ENCODE measurements around the gene LARGE1. TPM values are rescaled to one million over a fixed set of nuclear protein-coding genes. Genes with fewer than 3 reads are reported as not detected.
"Not testable (repeated sequence)": the region's sequence is repeated elsewhere in the genome, so short reads cannot be mapped to it uniquely, and the experiment has no call there.

LARGE1 gene
- total RNA-seq, 1 donor from 2014 or later, result 2.8 TPM

DNA sequence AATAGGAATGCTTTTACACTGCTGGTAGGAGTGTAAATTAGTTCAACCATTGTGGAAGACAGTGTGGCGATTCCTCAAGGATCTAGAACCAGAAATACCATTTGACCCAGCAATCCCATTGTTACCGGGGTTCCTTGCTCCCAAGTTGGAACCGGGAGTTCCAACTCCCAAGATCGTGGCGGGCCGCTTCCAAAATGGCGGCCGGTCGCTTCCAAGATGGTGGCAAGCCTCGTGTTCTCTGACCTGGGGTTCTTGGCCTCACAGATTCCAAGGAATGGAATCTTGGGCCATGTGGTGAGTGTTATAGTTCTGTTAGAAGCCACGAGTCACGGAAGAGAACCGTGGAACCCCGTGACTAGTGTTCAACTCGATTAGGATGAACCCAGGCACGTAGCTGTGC, 62.5 kb downstream of the LARGE1 start:
- DNase-seq (ENCODE audit: low read depth, low spot score), result not testable (repeated sequence)

DNA sequence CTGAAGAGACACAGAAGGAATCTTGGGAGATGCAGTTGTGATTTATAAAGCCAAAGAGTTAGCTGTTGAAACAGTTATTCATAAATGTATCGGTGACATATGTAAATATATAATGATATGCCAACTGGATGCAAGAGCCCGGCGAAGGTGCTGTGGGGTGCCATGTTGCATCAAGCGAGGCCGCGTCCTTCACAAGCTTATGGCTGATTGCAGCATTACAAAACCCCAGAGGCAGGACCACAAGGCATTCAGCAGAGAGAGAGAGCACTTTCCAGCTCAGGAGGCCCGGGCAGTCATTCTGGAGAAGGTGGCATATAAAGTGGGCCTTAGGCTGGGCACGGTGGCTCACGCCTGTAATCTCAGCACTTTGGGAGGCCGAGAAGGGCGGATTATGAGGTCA, 65.6 kb downstream of the LARGE1 start:
- DNase-seq (ENCODE audit: low read depth, low spot score), result no peak

DNA sequence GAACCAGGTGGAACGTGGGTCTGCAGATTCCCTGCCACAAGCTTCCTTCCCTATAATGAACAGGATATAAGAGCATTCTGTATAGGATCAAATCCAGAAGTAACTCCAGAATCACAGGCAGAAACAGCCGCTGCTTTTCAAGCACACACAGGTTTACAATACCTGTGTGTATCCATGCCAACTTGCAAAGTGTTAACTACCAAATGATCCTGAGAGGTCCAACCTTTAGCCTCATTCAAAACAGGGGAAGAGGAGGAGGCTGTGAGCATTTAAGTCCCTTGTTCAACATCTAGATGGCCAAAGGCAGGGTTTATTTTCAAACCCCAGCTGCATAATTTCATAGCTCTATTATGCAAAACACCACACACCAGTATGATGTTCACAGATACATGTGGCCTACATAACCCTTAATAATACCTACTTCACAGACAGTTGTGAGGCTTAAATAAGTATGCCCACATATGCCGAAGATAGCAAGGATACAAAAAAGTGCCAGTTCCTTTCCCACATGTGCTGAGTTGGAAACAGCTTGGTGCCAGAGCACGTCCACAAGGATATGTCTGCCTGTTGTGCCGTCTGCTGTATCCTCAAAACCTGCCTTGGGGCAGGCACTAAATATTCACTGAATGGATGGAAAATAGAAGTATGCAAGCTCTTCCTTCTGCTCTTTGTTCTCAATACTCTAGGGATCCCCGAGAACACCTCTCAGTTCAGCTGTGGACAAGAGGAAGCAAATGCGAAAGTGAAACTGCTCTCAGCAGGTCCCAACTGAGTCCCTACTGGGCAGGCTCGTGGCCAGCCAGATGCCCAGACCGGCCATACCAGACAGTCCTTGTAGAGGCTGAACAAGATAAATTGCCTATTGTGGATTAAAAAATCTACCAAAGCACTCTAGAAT, 66.8 kb downstream of the LARGE1 start:
- DNase-seq (ENCODE audit: low read depth, low spot score), result peak; percentile 11

DNA sequence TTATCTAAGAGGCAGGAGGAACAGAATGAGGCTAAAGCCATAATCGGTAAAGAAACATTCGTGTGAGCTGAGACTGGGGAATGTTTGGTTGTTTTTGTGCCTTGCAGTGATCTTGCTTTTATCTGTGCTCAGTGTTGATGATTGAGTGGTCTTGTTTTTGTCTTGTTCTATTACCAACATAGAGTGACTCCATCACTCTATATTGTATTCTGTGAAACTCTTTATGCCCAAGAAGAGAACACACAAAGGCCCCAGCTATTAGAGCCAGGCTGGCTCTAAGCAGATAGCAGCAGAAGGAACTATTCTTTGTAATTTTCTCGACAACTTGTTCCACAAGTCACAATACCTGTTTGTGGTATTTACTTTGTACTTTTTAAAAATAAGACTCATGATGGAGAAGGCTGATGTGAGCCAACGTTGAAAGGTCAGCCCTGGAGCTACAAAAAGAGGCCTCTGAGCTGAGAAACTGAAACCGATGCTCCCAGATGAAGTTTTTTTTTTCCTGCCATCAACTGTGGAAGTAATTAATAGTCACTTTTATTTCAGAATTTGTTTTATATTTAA, 68.4 kb downstream of the LARGE1 start:
- no peak for DNase-seq (ENCODE audit: low read depth, low spot score)

DNA sequence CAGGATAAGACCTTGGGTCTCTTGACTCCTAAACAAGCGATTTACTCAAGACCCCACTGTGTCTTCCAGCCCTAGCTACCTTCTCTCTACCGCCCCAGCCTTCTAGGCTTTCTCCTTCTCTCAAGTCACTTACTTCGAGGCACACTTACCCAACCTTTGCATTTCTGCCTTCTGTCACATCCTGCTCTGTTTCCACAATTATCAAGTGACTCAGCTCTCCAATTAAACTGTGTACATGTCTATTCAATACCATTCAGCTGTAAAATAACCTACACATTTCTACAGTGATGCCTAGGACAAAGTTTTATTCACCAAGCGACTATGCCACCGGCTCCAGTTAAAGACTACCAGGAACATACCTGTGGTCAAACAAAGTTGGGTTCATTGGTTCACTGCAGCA, 69.0 kb downstream of the LARGE1 start:
- no peak for DNase-seq (ENCODE audit: low read depth, low spot score)

DNA sequence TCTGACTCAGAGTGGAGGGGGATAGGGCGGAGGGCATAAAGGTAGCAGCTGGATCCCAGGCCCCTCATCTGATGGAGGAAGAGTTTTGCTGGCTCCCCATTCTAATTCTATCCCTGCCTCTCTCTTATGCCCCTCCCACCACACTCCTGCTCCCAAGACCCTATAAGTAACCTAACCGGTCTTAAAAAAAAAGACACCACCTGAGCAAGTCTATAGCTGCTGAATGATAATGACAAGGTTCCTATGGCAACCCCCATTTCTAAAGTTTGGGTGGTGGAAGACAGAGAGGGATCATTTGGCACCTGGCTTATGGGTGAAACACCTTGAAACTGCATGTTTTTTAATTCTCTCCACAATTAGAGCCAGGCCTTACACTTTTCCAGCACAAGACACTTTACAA, 69.6 kb downstream of the LARGE1 start:
- DNase-seq (ENCODE audit: low read depth, low spot score), result no peak

DNA sequence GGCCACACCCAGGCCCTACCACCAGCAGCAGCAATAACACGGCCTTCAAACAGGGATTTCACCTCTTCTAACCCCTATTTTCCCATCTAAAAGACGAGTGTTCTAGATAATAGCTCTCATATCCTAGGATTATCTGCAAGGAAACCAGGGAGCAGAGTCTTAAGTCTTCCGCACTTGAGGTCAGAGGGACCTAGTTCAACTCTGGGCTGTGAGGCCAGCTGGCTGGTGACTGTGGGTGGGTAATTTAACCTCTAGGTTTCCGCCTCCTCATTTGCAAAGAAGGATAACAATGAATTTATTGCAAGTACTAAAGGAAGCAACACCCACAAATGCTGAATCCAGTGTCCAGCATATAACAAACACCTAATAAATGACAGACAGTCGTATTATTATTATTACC, 70.1 kb downstream of the LARGE1 start:
- no peak for DNase-seq (ENCODE audit: low read depth, low spot score)

DNA sequence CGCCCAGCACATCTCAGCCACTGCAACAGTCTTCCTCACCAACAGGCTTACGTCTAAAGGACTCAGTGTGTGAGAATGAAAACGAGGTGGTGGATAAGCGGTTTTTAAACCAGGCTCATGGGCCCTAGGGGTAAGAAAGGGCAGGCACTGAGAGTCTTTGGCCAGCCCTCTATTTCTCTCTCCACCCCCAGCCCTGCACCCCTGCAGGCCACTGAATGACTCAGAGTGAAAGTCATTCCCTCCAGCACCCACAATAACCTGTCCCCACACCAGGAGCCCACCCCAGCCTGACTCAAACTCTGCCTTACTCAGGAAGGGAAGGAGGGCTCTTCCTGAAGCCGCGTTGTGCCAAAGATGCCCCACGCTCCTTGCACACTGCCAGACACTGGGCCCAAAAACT, 72.0 kb downstream of the LARGE1 start:
- DNase-seq (ENCODE audit: low read depth, low spot score), result no peak

DNA sequence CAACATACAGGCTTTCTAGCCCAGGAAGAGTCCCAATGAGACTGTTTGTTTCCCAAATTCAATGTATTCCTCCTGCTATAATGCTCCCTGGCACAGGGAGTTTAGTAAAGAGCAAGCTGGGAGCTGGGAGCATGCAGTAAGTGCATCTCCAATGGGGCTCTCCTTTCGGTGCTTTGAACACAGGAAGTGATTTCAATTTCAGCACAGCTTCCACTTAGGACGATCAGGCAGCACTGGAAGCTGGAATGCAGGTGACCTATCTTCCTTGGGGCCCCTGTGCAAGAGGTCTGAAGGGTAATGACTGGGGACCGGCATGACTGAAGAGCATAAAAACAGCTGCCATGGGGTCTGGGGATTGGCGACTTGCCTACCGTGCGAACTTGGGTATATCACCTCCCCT, 76.0 kb downstream of the LARGE1 start:
- no peak for DNase-seq (ENCODE audit: low read depth, low spot score)

DNA sequence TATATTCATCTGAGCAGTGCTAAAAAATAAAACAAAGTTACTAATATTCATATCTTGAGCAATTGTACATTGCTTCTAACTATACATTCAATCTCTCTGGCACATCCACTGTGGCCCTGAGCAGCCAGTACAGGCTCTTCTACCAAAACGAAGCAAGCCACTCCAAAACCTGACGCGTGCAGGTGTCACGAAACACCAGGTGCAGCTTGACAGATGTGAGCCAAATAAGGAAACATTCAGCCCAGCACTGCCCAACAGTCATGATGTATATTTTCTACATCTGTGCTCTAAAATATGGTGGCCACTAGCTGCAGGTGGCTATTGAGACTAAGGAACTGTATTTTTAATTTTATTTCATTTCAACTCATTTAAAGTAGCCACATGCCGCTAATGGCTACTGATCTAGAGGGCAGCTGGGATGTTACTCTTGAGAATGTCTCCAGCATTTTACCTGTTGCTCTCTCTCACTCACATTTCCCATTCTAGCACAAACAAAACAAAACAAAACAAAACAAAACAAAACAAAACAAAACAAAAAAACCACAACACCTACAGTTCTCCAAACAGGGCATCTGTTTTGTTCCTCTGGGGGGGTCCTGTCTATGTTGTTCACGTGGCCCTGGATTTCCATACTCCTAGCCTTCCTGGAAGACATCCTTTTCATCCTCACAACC, 77.7 kb downstream of the LARGE1 start:
- no peak for DNase-seq (ENCODE audit: low read depth, low spot score)

DNA sequence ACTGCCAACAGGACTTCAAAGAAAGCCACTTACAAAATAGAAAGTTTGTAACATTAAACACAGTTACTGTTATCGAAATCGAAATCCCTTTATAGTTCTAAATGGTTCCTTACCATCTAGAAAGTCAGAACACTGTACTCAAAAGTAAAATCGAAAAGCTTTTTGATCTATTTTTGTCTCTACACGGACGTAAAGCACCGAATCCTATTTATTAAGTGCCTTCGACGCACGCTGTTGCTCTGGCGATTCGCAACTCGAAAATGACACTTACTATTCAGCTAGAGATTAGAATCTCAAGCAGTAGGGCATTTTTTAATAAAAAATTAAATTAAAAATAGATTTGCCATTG, 78.3 kb downstream of the LARGE1 start:
- DNase-seq (ENCODE audit: low read depth, low spot score), result no peak

DNA sequence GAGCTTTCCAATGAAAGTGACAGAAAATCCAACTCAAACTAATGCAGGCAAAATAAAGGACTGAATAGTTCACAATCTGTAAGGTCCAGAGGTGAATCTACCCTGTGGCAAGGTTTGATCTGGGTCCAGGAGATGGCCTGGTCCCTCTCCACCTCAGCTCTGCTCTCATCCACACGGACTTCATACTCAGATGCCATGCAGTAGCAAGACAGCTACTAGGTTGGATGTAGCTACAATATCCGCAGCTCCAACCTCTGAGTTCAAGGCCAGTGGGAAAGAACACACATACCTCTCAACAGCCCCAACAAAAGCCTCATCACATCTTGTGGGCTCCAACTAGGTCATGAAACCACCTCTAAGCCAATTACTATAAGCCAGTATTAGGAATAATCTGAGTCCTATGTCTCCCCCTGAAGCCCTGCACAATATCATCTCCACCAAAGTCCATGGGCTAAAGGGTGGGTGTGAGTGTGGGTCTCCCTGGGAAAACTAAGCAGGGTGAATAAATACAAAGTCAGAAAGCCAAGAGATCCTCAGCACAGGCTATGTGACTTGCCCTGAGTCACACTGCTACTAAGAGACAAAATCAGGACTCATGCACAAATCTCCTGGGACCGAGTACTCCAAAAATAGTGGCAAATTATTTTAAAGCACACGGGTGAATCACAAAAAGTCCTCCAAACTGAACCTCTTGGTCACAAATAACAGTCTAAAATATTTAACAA, 78.8 kb downstream of the LARGE1 start:
- DNase-seq (ENCODE audit: low read depth, low spot score), result no peak

DNA sequence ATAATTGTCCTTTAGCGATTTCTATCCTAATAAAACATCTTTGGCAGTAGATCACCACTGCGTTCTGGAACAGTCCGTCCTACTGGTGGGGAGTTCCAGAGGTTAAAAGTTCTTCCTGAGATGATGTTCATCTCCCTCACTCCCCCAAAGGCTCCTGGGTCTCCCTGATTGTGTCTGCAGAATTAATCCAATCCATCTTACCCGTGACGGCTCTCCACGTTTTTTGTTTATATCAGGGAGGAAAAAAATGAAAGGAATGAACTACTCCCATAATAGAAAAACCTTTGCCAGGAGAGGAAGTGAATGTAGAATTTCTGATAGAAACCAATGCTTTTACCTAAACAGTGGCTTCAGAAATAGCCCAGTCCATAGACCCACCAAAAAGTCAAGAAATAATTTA, 81.6 kb downstream of the LARGE1 start:
- DNase-seq (ENCODE audit: low read depth, low spot score), result no peak

DNA sequence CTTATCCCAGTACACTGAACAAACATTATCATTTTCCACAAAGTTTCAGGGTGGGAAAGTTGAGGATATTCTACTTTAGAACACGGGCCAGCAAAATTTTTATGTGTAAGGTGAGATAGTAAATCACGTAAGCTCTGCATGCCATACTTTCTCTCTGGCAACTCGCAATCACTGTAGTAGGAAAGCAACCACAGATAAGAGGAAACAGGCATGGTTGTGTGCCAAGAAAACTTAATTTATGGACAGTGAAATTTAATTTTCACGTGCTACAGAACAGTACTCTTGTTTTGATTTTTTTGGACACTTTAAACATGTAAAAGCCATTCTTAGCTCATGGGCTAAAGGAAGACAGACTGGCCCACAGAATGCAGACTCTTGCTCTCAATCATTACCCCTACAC, 82.5 kb downstream of the LARGE1 start:
- no peak for DNase-seq (ENCODE audit: low read depth, low spot score)

DNA sequence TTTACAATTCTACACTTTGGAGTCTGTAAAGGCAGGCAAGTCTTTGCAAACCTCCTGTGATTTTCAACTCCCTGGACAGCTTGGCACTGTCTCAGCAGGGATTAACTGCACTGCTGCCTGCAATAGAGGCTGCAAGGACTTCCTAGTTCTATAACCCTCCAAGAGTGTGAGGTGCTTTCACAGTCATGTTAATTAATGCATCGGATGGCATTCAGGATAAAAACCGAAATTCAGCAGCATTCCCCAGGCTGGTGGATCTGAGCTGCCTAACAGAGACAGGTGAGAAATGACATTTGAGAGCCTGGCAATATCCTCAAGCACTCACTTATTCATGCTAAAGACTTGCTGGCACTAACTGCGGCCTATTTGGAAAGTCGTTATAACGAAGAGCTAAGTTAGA, 85.0 kb downstream of the LARGE1 start:
- DNase-seq (ENCODE audit: low read depth, low spot score), result no peak

DNA sequence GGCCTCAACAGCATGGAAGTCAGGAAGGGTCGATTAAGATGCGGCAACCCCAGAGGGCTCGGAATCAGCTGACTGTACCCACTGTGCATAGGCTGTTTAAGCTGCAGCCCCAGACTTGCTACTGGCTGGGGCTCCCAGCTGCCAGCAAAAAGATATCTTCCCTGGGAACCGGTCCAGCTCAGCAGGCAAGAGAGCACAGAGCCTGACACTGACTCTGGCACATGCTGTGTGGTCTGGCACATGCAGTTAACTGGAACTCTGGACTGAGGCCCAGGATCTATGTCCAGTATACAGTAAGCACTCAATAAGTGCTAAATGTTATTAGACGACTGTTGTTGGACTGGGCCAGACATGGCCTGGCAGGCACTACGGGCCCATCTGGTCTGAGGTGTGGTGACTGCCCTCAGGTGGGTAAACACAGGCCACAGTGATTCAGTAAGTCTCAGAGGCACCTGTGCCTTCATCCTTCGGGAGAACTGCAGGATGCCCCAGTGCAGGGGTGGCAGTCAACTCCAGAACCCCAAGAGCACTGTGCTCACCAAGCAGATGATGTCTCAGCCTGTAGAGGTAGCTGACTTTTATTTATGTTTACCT, 87.6 kb downstream of the LARGE1 start:
- no peak for DNase-seq (ENCODE audit: low read depth, low spot score)

DNA sequence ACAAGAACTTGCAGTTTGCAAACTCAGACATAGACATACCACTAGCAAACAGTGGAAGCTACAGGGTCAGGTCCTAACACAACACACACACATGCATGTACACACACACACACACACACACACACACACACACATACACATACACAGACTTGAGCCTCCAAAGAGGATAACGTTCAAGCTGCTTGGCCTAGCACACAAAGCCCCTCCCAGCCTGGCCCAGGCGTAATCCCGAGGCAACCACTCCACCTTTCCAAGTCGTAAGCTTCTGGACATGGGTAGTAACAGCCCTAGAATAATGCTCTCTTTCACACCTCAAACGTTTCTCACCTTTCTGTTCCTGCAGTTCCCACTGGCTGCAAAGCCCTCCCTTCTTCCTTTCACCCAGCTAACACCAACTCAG, 88.6 kb downstream of the LARGE1 start:
- DNase-seq (ENCODE audit: low read depth, low spot score), result no peak

DNA sequence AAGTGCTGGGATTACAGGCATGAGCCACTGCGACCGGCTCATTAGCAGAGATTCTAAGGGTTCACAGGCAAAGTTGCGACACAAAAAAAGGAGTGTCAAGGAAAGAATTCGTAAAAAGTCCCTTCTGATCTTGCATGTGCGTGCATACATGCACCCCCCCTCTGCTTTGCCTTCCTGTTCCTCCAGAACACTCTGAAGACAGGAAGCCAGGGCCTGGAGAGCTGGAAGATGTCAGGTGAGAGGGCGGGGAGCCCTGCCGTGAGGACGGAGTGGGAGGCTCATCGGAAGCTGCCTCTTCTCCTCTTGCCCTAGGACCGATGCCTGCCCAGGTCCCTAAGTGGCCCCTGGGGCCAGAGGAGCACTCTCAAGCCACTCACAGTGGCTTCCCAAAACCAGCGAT, 89.1 kb downstream of the LARGE1 start:
- no peak for DNase-seq (ENCODE audit: low read depth, low spot score)

DNA sequence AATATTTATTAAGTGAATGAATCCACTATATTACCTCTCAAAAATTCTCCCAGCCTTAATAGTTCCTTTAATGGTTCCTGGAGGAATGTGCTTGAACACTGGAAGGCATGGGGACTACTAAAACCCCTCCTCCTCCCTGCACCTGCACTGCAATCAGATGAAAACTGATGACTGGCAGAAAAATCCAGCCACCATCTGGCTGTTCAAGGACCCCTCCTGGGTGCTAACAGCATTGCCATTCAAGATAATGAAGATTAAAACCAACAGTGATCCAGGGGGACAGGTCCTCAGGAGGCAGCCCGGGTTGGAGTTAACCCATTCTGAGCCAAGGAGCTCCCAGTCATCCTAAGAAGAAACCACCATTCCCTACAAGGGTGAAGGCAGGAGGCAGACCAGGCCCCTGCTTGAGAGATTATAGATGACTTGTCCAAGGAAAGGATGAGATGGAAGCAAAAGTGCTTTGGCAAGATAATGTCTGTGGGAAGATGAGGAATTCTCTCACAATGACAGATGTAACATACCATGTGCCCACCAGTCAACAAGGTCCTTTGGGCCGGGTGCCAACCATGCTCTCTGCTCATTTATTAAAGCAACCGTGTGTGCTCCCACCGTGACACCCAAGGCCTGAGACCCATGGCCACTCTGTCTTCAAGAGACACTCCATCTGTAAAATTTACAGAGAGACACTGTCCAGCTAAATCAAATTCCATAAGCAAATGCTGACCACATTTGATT, 90.6 kb downstream of the LARGE1 start:
- no peak for DNase-seq (ENCODE audit: low read depth, low spot score)

DNA sequence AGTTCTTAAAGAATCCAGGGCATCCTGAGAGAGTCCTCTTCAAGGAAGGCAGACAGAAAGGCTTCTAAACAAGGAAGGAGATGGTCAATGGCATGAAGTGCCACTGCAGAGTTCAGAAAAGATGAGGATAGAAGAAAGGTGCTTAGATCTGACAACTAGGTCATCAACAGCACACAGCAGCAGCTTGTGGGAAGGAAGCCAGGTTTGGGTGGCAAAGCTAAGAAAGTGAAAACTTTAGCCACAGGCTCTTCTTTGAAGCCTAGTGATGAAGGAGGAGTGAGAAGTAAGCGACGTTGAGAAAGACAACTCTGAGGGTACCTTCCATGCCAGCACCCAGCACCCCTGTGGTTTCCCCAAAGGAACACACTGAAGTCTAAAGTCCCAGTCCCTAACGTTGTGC, 92.0 kb downstream of the LARGE1 start:
- DNase-seq (ENCODE audit: low read depth, low spot score), result no peak

DNA sequence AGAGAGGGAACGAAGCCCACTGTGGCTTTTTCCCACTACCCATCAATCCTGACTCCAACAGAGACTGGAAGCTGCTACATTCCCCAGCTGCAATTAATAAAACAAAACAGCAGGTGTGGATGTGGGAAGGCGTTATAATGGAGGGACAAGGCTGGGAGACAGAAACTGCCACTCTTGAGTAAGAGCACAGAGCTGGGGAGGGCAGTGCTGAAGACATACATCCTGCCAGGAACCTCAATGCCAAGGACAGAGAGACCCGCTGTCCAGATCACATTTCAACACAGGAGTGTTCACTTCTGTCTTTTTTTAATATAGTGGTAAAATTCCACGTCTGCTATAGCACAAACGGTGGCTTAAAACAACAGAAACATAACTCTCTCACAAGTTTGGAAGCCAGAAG, 94.5 kb downstream of the LARGE1 start:
- no peak for DNase-seq (ENCODE audit: low read depth, low spot score)

Data from pulmonary artery endothelial cell (primary cell).